Measurements from ENCODE around the gene DUSP11. TPM values are rescaled to one million over a fixed set of nuclear protein-coding genes. Genes with fewer than 3 reads are reported as not detected.
"Not testable (repeated sequence)": the region's sequence is repeated elsewhere in the genome, so short reads cannot be mapped to it uniquely, and the experiment has no call there.

Gene DUSP11
- total RNA-seq, 5 donors from 2014 or later (not counting 1 experiment from before 2014, with no cell fraction given), result 36.7 to 44.0 (median 38.4) TPM

DNA sequence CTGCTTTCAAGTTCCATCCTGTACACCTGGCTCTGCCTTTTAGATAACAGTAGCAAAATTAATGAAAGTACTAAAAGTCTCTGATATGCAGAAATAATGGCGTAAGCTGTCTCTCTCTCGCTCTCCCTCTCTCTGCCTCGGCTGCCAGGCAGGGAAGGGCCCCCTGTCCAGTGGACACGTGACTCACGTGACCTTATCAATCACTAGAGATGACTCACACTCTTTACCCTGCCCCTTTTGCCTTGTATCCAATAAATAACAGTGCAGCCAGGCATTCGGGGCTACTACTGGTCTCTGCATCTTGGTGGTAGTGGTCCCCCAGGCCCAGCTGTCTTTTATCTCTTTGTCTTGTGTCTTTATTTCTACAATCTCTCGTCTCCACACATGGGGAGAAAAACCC is 25.6 kb downstream of the DUSP11 start:
- POLR2A ChIA-PET; H3K27me3 Mint-ChIP-seq; H3K27me3 ChIP-seq (replicated peaks in 1 of 2; ENCODE audit: control insufficient read depth in 2 of 2, extremely low read depth in 1 of 2, insufficient read depth in 2 of 2, low read length in 1 of 2); H3K27ac Mint-ChIP-seq; H3K9me3 Mint-ChIP-seq; H3K4me3 ChIP-seq (ENCODE audit: control insufficient read depth in 1 of 2, extremely low read depth in 1 of 2, low read length in 1 of 2); ATAC-seq (replicated peaks in 1 of 4); H3K4me1 ChIP-seq (ENCODE audit: control insufficient read depth in 1 of 2, extremely low read depth in 1 of 2, insufficient read depth in 2 of 2, low read length in 2 of 2); DNase-seq; H3K9me3 ChIP-seq; H3K27ac ChIP-seq (ENCODE audit: low read length); H3K4me1 Mint-ChIP-seq; H3K4me3 Mint-ChIP-seq: not testable (repeated sequence)
- WGBS (ENCODE audit: insufficient coverage), result 99% methylated on average over 7 of the region's 7 CpGs
- peaks cover 49% of the 10 kb centered on the region for H3K36me3 Mint-ChIP-seq
- CTCF ChIA-PET, result interaction anchor here in 1 of 2 donors (0.6 kb wide), 1 partner anchor 847 kb away, joined by 3 read pairs; no protein-coding TSS in a partner anchor
- H3K36me3 ChIP-seq (ENCODE audit: control insufficient read depth in 2 of 2, extremely low read depth in 1 of 2, insufficient read depth in 1 of 2, low read length in 1 of 2), result peaks cover 11 to 48% of the 10 kb centered on the region in 2 donors

DNA sequence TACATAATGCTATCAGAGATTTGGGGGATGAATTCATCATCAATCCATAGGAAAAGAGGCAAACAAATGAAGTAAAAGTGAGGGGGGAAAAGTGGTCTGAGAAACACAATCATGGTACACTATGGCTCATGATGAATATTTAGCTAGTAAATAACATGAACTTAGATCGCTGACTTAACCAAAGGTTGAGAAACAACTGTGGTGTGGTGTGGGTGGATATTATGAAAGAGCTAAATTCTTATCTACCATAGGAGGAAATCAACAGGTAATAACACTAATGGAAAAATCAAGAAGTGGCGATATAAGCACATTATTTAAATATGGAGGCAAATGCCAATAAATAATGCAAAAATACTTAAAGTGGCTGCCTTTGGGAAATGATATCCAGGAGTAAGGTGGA is 30.6 kb downstream of the DUSP11 start:
- peaks cover 0 to 47% of the 10 kb centered on the region in 2 donors for H3K36me3 ChIP-seq (ENCODE audit: control insufficient read depth in 2 of 2, extremely low read depth in 1 of 2, insufficient read depth in 1 of 2, low read length in 1 of 2)
- no CpG with 5 or more reads among the region's 2 CpGs for WGBS (ENCODE audit: insufficient coverage)
- Mint-ChIP-seq H3K4me3 (no peak overlapping the region), H3K4me1 (no peaks in the 10 kb centered on the region), H3K27me3 (no peaks in the 10 kb centered on the region), H3K27ac (no peak overlapping the region), H3K9me3 (no peaks in the 10 kb centered on the region), H3K36me3 (peaks cover 68% of the 10 kb centered on the region)
- ChIA-PET CTCF (interaction anchor here (0.5 to 0.6 kb wide), 2 partner anchors 12 to 753 kb away, joined by 5 read pairs; no protein-coding TSS in a partner anchor), POLR2A (no interaction called here)
- H3K4me3 ChIP-seq (ENCODE audit: control insufficient read depth in 1 of 2, extremely low read depth in 1 of 2, low read length in 1 of 2), result no peak overlapping the region
- no peak for ATAC-seq (replicated peaks in 1 of 4)
- no peaks in the 10 kb centered on the region for H3K27me3 ChIP-seq (replicated peaks in 1 of 2; ENCODE audit: control insufficient read depth in 2 of 2, extremely low read depth in 1 of 2, insufficient read depth in 2 of 2, low read length in 1 of 2)
- no peak for DNase-seq
- no peaks in the 10 kb centered on the region for H3K4me1 ChIP-seq (ENCODE audit: control insufficient read depth in 1 of 2, extremely low read depth in 1 of 2, insufficient read depth in 2 of 2, low read length in 2 of 2)
- no peak overlapping the region for H3K27ac ChIP-seq (ENCODE audit: low read length)
- no peaks in the 10 kb centered on the region for H3K9me3 ChIP-seq

DNA sequence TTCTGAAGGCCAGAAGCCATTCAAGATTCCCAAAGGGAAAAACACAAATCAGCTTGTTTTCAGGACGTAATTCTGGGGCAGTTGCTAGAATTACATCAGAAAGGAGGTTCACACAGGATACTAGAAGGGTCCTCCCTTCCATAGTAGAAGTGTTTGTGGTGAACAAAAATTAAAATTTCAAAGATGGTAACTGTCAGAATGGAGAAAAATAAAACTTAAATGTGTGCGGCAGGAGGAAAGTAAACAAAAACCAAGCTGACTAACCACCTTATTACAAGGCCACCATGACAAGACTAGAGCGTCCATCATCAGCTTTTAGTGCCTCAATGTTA is 33.1 kb downstream of the DUSP11 start:
- peaks cover 63% of the 10 kb centered on the region for H3K36me3 Mint-ChIP-seq
- H3K4me3 Mint-ChIP-seq, result no peak overlapping the region

DNA sequence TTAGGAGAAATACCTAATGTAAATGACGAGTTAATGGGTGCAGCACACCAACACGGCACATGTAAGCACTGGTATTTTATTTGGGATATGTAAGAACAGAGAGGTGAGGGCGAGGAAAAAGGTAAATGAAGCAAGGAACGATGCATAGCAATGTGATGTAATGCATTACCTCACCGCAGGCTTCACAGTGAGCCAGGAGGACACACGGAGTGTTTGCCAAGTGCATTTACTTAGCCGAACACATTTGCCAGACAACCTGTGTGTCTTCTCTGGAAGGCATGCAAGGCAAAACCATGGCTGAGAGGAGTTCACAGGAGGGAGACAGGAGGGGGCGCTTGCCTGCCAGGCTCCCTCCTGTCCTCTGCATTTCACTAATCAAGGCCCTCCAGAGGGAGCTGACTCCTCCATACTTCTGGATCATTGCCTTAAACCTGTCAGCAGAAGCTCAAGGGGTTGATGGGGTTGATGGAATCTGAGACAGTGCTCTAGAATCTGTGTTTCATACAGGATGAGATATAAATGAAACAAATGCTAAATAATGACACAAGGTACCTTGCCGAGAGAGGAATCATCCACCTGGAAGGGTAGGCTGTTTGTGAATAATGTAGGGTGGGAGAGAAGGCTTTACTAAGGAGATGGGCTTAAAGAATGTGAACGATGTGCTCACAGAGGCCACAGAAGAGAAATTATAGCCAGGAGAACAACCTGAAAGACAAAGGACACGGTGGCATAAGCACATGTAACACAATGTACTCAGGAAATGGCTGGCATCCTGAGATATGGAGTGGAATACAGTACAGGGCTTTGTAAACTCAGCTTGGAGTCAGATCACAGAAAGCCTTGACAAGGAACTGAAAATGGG is 33.7 kb downstream of the DUSP11 start:
- CTCF ChIA-PET, result no interaction called here
- Histone ChIP-seq H3K27ac (ENCODE audit: low read length) (no peak overlapping the region), H3K4me1 (ENCODE audit: control insufficient read depth in 1 of 2, extremely low read depth in 1 of 2, insufficient read depth in 2 of 2, low read length in 2 of 2) (no peaks in the 10 kb centered on the region), H3K9me3 (no peaks in the 10 kb centered on the region), H3K4me3 (ENCODE audit: control insufficient read depth in 1 of 2, extremely low read depth in 1 of 2, low read length in 1 of 2) (no peak overlapping the region), H3K36me3 (ENCODE audit: control insufficient read depth in 2 of 2, extremely low read depth in 1 of 2, insufficient read depth in 1 of 2, low read length in 1 of 2) (peaks cover 0 to 43% of the 10 kb centered on the region in 2 donors), H3K27me3 (replicated peaks in 1 of 2; ENCODE audit: control insufficient read depth in 2 of 2, extremely low read depth in 1 of 2, insufficient read depth in 2 of 2, low read length in 1 of 2) (no peaks in the 10 kb centered on the region)
- Mint-ChIP-seq H3K36me3 (peaks cover 69% of the 10 kb centered on the region), H3K27me3 (no peaks in the 10 kb centered on the region), H3K27ac (no peak overlapping the region), H3K4me1 (no peaks in the 10 kb centered on the region), H3K9me3 (no peaks in the 10 kb centered on the region), H3K4me3 (no peak overlapping the region)
- POLR2A ChIA-PET, result no interaction called here
- ATAC-seq (replicated peaks in 1 of 4) (no peak), DNase-seq (no peak)
- whole genome bisulfite sequencing (ENCODE audit: insufficient coverage), result 94% methylated on average over 10 of the region's 11 CpGs

More for the DNA sequence above, 33.1 kb downstream of the DUSP11 start:
- Histone ChIP-seq H3K36me3 (ENCODE audit: control insufficient read depth in 2 of 2, extremely low read depth in 1 of 2, insufficient read depth in 1 of 2, low read length in 1 of 2) (peaks cover 0 to 42% of the 10 kb centered on the region in 2 donors), H3K27me3 (replicated peaks in 1 of 2; ENCODE audit: control insufficient read depth in 2 of 2, extremely low read depth in 1 of 2, insufficient read depth in 2 of 2, low read length in 1 of 2) (no peaks in the 10 kb centered on the region), H3K9me3 (no peaks in the 10 kb centered on the region), H3K4me3 (ENCODE audit: control insufficient read depth in 1 of 2, extremely low read depth in 1 of 2, low read length in 1 of 2) (no peak overlapping the region), H3K4me1 (ENCODE audit: control insufficient read depth in 1 of 2, extremely low read depth in 1 of 2, insufficient read depth in 2 of 2, low read length in 2 of 2) (no peaks in the 10 kb centered on the region), H3K27ac (ENCODE audit: low read length) (no peak overlapping the region)
- CTCF ChIA-PET, result no interaction called here
- POLR2A ChIA-PET, result interaction anchor here in 1 of 2 donors (0.6 kb wide), 1 partner anchor 1888 kb away, joined by 4 read pairs; no protein-coding TSS in a partner anchor
- no peak for DNase-seq
- Mint-ChIP-seq H3K27me3 (no peaks in the 10 kb centered on the region), H3K27ac (no peak overlapping the region), H3K4me1 (no peaks in the 10 kb centered on the region), H3K9me3 (no peaks in the 10 kb centered on the region)
- no peak for ATAC-seq (replicated peaks in 1 of 4)
- no CpG with 5 or more reads among the region's 3 CpGs for WGBS (ENCODE audit: insufficient coverage)

DNA sequence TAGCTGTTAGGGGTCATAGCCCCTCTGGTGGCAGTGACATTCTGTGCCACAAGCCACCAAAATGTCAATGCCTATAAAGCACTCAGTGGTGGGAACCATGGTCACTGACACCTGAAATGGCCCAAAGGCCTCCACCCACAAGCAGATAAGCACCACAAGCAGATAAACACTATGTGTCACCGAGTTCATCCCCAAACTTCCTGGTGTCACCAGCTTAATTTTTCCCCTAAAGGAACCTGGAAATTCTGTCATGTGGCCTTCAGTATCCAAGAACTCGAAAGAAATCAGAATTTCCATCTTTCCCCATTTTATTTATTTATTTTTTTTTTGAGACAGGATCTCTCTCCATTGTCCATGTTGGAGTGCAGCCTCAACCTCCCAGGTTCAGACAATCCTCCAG is 39.1 kb downstream of the DUSP11 start:
- no peak overlapping the region for H3K27ac Mint-ChIP-seq
- WGBS (ENCODE audit: insufficient coverage), result 89% methylated on average over 1 of the region's 2 CpGs
- peaks cover 0 to 2% (median 0%) of the 10 kb centered on the region in 3 donors for H3K9me3 Mint-ChIP-seq
- H3K4me3 Mint-ChIP-seq, result no peak overlapping the region
- no peaks in the 10 kb centered on the region for H3K9me3 ChIP-seq
- POLR2A ChIA-PET, result no interaction called here
- CTCF ChIA-PET, result no interaction called here
- peaks cover 33% of the 10 kb centered on the region for H3K36me3 Mint-ChIP-seq
- no peaks in the 10 kb centered on the region for H3K27me3 Mint-ChIP-seq
- no peak overlapping the region for H3K27ac ChIP-seq (ENCODE audit: low read length)
- no peak for ATAC-seq (replicated peaks in 1 of 4)
- DNase-seq, result no peak
- peaks cover 10 to 19% (median 18%) of the 10 kb centered on the region in 3 donors for H3K4me1 Mint-ChIP-seq
- H3K4me3 ChIP-seq (ENCODE audit: control insufficient read depth in 1 of 2, extremely low read depth in 1 of 2, low read length in 1 of 2), result no peak overlapping the region
- no peaks in the 10 kb centered on the region for H3K27me3 ChIP-seq (replicated peaks in 1 of 2; ENCODE audit: control insufficient read depth in 2 of 2, extremely low read depth in 1 of 2, insufficient read depth in 2 of 2, low read length in 1 of 2)
- H3K36me3 ChIP-seq (ENCODE audit: control insufficient read depth in 2 of 2, extremely low read depth in 1 of 2, insufficient read depth in 1 of 2, low read length in 1 of 2), result peaks cover 0 to 15% of the 10 kb centered on the region in 2 donors
- H3K4me1 ChIP-seq (ENCODE audit: control insufficient read depth in 1 of 2, extremely low read depth in 1 of 2, insufficient read depth in 2 of 2, low read length in 2 of 2), result peaks cover 9 to 18% of the 10 kb centered on the region in 2 experiments

DNA sequence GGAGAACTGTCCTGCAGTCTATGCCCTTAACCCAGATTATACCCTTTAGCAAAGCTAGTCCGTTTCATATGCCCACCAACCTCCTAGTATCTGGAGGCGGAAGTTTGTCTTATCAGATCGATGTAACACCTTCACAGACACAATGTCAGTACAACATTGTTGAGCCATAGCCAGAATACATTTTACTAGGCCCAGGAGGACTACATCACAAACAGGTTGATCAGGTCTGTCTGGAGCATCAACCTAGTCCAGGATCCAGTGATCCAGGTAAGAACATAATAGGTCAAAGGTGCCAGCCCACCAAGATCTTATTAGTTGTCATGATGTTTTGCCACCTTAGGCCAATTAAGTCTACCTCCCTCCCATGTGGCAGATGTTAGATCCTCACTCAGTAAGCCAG is 40.8 kb downstream of the DUSP11 start:
- Histone ChIP-seq H3K4me1 (ENCODE audit: control insufficient read depth in 1 of 2, extremely low read depth in 1 of 2, insufficient read depth in 2 of 2, low read length in 2 of 2) (peaks cover 9 to 18% of the 10 kb centered on the region in 2 experiments), H3K27me3 (replicated peaks in 1 of 2; ENCODE audit: control insufficient read depth in 2 of 2, extremely low read depth in 1 of 2, insufficient read depth in 2 of 2, low read length in 1 of 2) (no peaks in the 10 kb centered on the region), H3K9me3 (no peaks in the 10 kb centered on the region), H3K4me3 (ENCODE audit: control insufficient read depth in 1 of 2, extremely low read depth in 1 of 2, low read length in 1 of 2) (no peak overlapping the region), H3K27ac (ENCODE audit: low read length) (no peak overlapping the region), H3K36me3 (ENCODE audit: control insufficient read depth in 2 of 2, extremely low read depth in 1 of 2, insufficient read depth in 1 of 2, low read length in 1 of 2) (peaks cover 0 to 10% of the 10 kb centered on the region in 2 donors)
- ATAC-seq (replicated peaks in 1 of 4), result no peak
- Mint-ChIP-seq H3K9me3 (peaks cover 0 to 2% (median 0%) of the 10 kb centered on the region in 3 donors), H3K27ac (no peak overlapping the region), H3K4me1 (peaks cover 10 to 22% (median 20%) of the 10 kb centered on the region in 3 donors), H3K4me3 (no peak overlapping the region), H3K27me3 (no peaks in the 10 kb centered on the region), H3K36me3 (peaks cover 25% of the 10 kb centered on the region)
- no peak for DNase-seq
- WGBS (ENCODE audit: insufficient coverage), result 88% methylated on average over 3 of the region's 3 CpGs
- ChIA-PET POLR2A (no interaction called here), CTCF (no interaction called here)
